ENCODE data around the gene DPY30. TPM values are rescaled to one million over a fixed set of nuclear protein-coding genes. Genes with fewer than 3 reads are reported as not detected.
A peak's percentile ranks its signal among the peaks of the same experiment; 100 is the strongest.
"Not testable (repeated sequence)": the region's sequence is repeated elsewhere in the genome, so short reads cannot be mapped to it uniquely, and the experiment has no call there.

The DPY30 gene
- total RNA-seq, 4 donors from 2014 or later, result 52.6 to 83.1 (median 61.1) TPM

- WGBS, result 60% methylated on average over 1 of the region's 1 CpG
- peaks cover 11 to 29% (median 14%) of the 10 kb centered on the region in 4 donors for H3K36me3 ChIP-seq
- no peaks in the 10 kb centered on the region for H3K9me3 ChIP-seq
- intact Hi-C loops (cut with DNase I), result no loop called here
- DNase-seq (ENCODE audit: extremely low spot score), result no peak
- H3K4me1 ChIP-seq, result peaks cover 20 to 25% (median 23%) of the 10 kb centered on the region in 4 donors
- no peak overlapping the region for H3K4me3 ChIP-seq
- TF ChIP-seq POLR2AphosphoS5 (IDR thresholded peaks at IDR 0.05) (no peak), POLR2A (IDR thresholded peaks at IDR 0.05; ENCODE audit: low read depth) (no peak), CTCF (IDR thresholded peaks at IDR 0.05) (no peak), EP300 (IDR thresholded peaks at IDR 0.05) (no peak)
- H3K27me3 ChIP-seq, result no peaks in the 10 kb centered on the region
- H3K27ac ChIP-seq (replicated peaks in 1 of 4), result no peak overlapping the region
Observed at GRCh38 chr2:32012872-32013271, 26.7 kb downstream of the DPY30 start.

GRCh38 chr2:32011485-32011960 lies 28.1 kb downstream of the DPY30 start:
- H3K27ac ChIP-seq (replicated peaks in 1 of 4), result peak overlapping the region; percentile 89 to 96 (median 94)
- peak overlapping the region; percentile 73 to 97 (median 85) for H3K4me3 ChIP-seq
- WGBS, result 71% methylated on average over 5 of the region's 5 CpGs
- no peaks in the 10 kb centered on the region for H3K9me3 ChIP-seq
- H3K36me3 ChIP-seq, result peaks cover 0 to 16% (median 4%) of the 10 kb centered on the region in 4 donors
- intact Hi-C loops (cut with DNase I), result loop anchor here (1.0 kb wide), 1 partner anchor 52 kb away; the partner anchor contains the start of gene SPAST
- no peak for TF ChIP-seq CTCF (IDR thresholded peaks at IDR 0.05)
- TF ChIP-seq EP300 (IDR thresholded peaks at IDR 0.05), result no peak
- TF ChIP-seq POLR2A (IDR thresholded peaks at IDR 0.05; ENCODE audit: low read depth), result no peak
- TF ChIP-seq POLR2AphosphoS5 (IDR thresholded peaks at IDR 0.05), result no peak
- no peaks in the 10 kb centered on the region for H3K27me3 ChIP-seq
- DNase-seq (ENCODE audit: extremely low spot score), result no peak
- H3K4me1 ChIP-seq, result peaks cover 21 to 37% (median 29%) of the 10 kb centered on the region in 4 donors

GRCh38 chr2:32010670-32011484 lies 28.7 kb downstream of the DPY30 start, which contains the start of gene MEMO1:
MEMO1 (minus strand) TSS chr2:32011008; CDS start chr2:32010247, 761 bp downstream.
- 0% methylated on average over 17 of the region's 57 CpGs for WGBS
- TF ChIP-seq EP300 (IDR thresholded peaks at IDR 0.05) (no peak), POLR2AphosphoS5 (IDR thresholded peaks at IDR 0.05) (peak; percentile 84 to 87), POLR2A (IDR thresholded peaks at IDR 0.05; ENCODE audit: low read depth) (peak; percentile 69), CTCF (IDR thresholded peaks at IDR 0.05) (no peak)
- intact Hi-C loops (cut with DNase I), result loop anchor here (1.0 kb wide), 1 partner anchor 52 kb away; the partner anchor contains the start of gene SPAST
- H3K27ac ChIP-seq (replicated peaks in 1 of 4), result peak within 1 kb of the TSS; percentile 89 to 96 (median 94)
- peak; percentile 97 for DNase-seq (ENCODE audit: extremely low spot score)
- H3K4me3 ChIP-seq, result peak within 1 kb of the TSS; percentile 73 to 97 (median 85)
- H3K36me3 ChIP-seq, result peaks cover 0 to 12% (median under 1%) of the 10 kb centered on the region in 4 donors
- no peaks in the 10 kb centered on the region for H3K27me3 ChIP-seq
- peaks cover 21 to 41% (median 31%) of the 10 kb centered on the region in 4 donors for H3K4me1 ChIP-seq
- H3K9me3 ChIP-seq, result no peaks in the 10 kb centered on the region

GRCh38 chr2:32010280-32010669 lies 29.3 kb downstream of the DPY30 start:
- H3K9me3 ChIP-seq; intact Hi-C loops (cut with DNase I); H3K36me3 ChIP-seq; DNase-seq (ENCODE audit: extremely low spot score); H3K27me3 ChIP-seq: not testable (repeated sequence)
- H3K4me1 ChIP-seq, result peaks cover 21 to 44% (median 34%) of the 10 kb centered on the region in 4 donors
- peak overlapping the region; percentile 73 to 97 (median 85) for H3K4me3 ChIP-seq
- 0% methylated on average over 20 of the region's 43 CpGs for WGBS
- peak overlapping the region; percentile 89 to 96 (median 94) for H3K27ac ChIP-seq (replicated peaks in 1 of 4)

Measured in esophagus muscularis mucosa (tissue), 4 donors.